GM21786 (cell line): ENCODE results near the gene WWP2.
"Not testable (repeated sequence)": the region's sequence is repeated elsewhere in the genome, so short reads cannot be mapped to it uniquely, and the experiment has no call there.

Experiments used
- ATAC-seq: cut with Tn5 transposase; IDR thresholded peaks from one replicate; pipeline ENCODE4 v1.9.1; 2021; ENCODE audit not compliant: unreplicated experiment

The WWP2 gene

GRCh38 chr16:69972935-69973334, 210.8 kb downstream of the WWP2 start:
- not testable (repeated sequence) for ATAC-seq

GRCh38 chr16:69985196-69985595, 223.1 kb downstream of the WWP2 start:
- ATAC-seq = not testable (repeated sequence)
